ENCODE results near the gene PMF1.

Gene PMF1

GRCh38 chr1:156217871-156218270 lies 5.1 kb downstream of the PMF1 start:
- no peak for TF ChIP-seq CTCF (IDR thresholded peaks at IDR 0.05; ENCODE audit: low read depth, low read length, missing control alignments)
- no peak for DNase-seq (ENCODE audit: low read depth)
- peak overlapping the region; percentile 8; the same call in 1 of the 2 replicates for H3K4me3 ChIP-seq (ENCODE audit: low read depth, low read length)

- no peak for DNase-seq (ENCODE audit: low read depth)
- no peak overlapping the region for H3K4me3 ChIP-seq (ENCODE audit: low read depth, low read length)
- no peak for TF ChIP-seq CTCF (IDR thresholded peaks at IDR 0.05; ENCODE audit: low read depth, low read length, missing control alignments)
Observed at GRCh38 chr1:156220226-156220625, 7.4 kb downstream of the PMF1 start.

- DNase-seq (ENCODE audit: low read depth): no peak
- TF ChIP-seq CTCF (IDR thresholded peaks at IDR 0.05; ENCODE audit: low read depth, low read length, missing control alignments): no peak
Observed at GRCh38 chr1:156221986-156222692, 9.3 kb downstream of the PMF1 start.

GRCh38 chr1:156225677-156226014 lies 12.8 kb downstream of the PMF1 start:
- DNase-seq (ENCODE audit: low read depth): no peak
- no peak overlapping the region for H3K4me3 ChIP-seq (ENCODE audit: low read depth, low read length)
- TF ChIP-seq CTCF (IDR thresholded peaks at IDR 0.05; ENCODE audit: low read depth, low read length, missing control alignments): no peak

More at GRCh38 chr1:156221986-156222692, 9.3 kb downstream of the PMF1 start:
- H3K4me3 ChIP-seq (ENCODE audit: low read depth, low read length): no peak overlapping the region

GRCh38 chr1:156226116-156226538 lies 13.3 kb downstream of the PMF1 start:
- peak; percentile 89 for DNase-seq (ENCODE audit: low read depth)
- no peak overlapping the region for H3K4me3 ChIP-seq (ENCODE audit: low read depth, low read length)
- TF ChIP-seq CTCF (IDR thresholded peaks at IDR 0.05; ENCODE audit: low read depth, low read length, missing control alignments): no peak

GRCh38 chr1:156226782-156227181 lies 14.0 kb downstream of the PMF1 start:
- TF ChIP-seq CTCF (IDR thresholded peaks at IDR 0.05; ENCODE audit: low read depth, low read length, missing control alignments): no peak
- H3K4me3 ChIP-seq (ENCODE audit: low read depth, low read length): no peak overlapping the region
- DNase-seq (ENCODE audit: low read depth): no peak

- no peak for TF ChIP-seq CTCF (IDR thresholded peaks at IDR 0.05; ENCODE audit: low read depth, low read length, missing control alignments)
Observed at GRCh38 chr1:156228501-156228900, 15.7 kb downstream of the PMF1 start.

More at GRCh38 chr1:156228501-156228900, 15.7 kb downstream of the PMF1 start:
- DNase-seq (ENCODE audit: low read depth): no peak
- H3K4me3 ChIP-seq (ENCODE audit: low read depth, low read length): no peak overlapping the region

Measured in GM12864 (cell line).